GM12873 (cell line): Measurements from ENCODE around the gene TBC1D19.

ENCODE experiments used
- CTCF ChIP-seq: IDR thresholded peaks from 2 replicates; pipeline ENCODE4 v1.5.1; 2012; ENCODE audit warnings: low read depth, mild to moderate bottlenecking, moderate library complexity, low read length, control low read depth; ENCODE audit not compliant: insufficient read depth; ENCODE audit errors: missing control alignments

The TBC1D19 gene

GRCh38 chr4:26648260-26648659, 64.4 kb downstream of the TBC1D19 start:
- no peak for TF ChIP-seq CTCF

DNA sequence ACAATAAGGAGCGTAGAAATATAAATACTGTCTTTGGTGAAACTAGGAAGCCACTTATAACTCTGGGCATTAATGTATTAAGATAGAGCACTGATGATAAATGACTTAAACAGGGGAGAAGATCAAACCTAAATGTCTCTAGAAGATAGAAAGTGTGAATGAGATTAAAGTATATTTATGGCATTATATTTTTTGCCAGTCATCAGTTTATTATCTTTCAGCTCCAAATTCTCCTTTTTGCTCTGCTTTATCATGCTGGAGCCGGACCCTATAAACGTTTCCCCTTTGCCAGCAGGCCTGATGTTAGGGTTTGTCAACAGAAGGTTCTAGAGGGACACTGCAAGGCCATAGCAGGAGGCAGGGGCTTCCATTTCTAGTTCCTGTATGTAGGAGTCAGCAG, 76.4 kb downstream of the TBC1D19 start:
- TF ChIP-seq CTCF = no peak

DNA sequence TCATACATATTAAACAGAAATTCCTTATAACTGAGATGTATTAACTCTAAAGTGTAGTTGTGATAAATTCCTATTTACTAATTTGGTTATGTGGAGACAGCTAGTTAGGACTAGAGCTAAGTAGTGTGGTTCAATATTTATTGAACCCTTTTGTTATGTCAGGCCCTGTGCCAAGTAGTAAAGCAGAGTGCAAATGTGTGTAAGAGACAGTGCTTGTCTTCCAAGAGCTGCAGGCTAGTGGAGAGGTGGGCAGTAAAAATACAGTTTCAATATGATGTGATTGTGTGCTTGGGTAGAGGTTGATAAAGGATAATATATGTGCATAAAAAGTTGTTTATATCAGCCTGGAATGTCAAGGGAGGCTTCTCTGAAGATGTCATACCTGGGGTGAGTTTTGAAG, 80.0 kb downstream of the TBC1D19 start:
- TF ChIP-seq CTCF = no peak

DNA sequence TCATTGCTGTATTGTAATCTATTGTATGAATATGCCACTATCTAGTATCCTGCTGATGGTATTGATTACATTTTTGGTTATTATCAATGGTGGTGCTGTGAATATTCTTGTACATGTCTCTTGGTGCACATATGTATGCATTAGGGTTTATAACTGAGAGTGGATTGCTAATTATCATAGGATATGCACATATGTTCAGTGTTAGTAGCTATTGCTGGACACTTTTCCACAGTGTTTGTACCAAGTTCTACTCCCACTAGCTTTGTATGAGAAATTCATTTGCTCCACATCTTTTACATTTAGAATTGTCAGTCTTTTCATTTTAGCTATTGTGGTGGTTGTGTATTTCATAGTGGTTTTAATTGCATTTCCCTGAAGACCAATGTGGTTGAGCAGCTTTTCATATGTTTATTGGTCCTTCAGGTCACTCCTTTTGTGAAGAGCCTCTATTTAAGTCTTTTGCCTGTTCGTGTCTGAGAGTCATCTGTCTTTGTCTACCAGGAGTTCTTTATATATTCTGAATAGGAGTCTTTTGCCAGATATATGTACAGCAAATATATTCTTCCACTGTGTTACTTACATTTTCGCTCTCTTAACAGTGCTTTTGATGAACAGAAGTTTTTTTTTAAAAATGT, 87.1 kb downstream of the TBC1D19 start:
- TF ChIP-seq CTCF = no peak

- no peak for TF ChIP-seq CTCF
Measured at GRCh38 chr4:26682436-26682835, 98.6 kb downstream of the TBC1D19 start.

- TF ChIP-seq CTCF = no peak
Measured at GRCh38 chr4:26685250-26685649, 101.4 kb downstream of the TBC1D19 start.

DNA sequence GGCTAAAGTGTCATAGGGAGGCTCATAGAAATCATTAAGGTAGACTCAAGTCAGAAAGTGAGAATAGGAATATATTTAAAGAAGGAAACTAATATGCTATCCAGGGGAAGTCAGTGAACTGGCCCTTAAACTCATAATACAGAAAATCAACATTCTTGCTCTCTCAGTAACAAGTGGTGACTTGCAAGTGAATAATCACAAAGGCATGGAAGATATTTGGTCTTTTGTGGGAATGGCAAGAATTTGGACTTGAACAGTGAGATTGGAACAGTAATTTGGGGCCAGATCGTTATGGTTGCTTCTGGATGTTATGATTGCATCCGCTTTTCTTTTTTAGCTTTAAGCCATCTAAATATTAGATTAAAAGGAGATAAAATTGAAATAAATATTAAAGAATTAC, 103.8 kb downstream of the TBC1D19 start:
- TF ChIP-seq CTCF = no peak

DNA sequence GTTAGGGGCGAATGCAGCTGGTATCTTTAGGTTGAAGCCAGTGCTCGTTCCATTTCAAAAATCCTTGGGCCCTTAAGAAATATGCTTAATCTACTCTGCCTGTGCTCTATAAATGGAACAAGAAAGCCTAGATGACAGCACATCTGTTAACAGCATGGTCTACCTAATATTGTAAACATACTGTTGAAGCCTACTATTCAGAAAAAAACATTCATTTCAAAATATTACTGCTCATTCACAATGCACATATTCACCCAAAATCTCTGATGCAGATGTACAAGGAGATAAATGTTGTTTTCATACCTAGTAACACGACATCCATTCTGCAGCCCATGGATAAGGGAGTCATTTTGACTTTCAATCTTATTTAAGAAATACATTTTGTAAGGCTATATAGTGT, 106.6 kb downstream of the TBC1D19 start:
- TF ChIP-seq CTCF = no peak
